Activated T-helper 1 cell treated with Interleukin-2 at 50 U/mL for 16 hours (primary cell): ENCODE measurements around the gene CORO2B.
"Not testable (repeated sequence)": the region's sequence is repeated elsewhere in the genome, so short reads cannot be mapped to it uniquely, and the experiment has no call there.

Experiments
- DNase-seq: peaks from one replicate; pipeline ENCODE4 v3.0.0-alpha.2; 2020; ENCODE audit warnings: low read depth

The CORO2B gene

GRCh38 chr15:68730976-68731897, 152.4 kb downstream of the CORO2B start:
- DNase-seq, result no peak

DNA sequence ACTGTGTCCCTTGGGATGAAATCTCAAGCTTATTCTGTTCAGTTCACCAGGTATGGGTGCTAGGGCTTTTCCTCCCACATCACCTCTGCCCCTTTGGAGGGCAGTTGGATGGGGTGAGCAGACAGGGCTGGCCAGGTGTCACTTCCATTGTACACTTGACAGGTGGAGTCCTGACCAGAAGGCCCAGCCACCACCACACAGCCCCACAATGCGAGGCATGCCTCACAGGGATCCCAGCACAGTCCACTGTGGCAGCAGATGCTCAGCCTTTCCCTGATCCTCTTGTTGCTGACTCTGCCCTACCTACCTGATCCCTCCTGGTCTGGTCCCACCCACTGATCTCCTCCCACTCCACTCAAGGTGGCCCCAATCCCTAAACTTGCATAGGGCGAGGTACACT, 153.7 kb downstream of the CORO2B start:
- no peak for DNase-seq

DNA sequence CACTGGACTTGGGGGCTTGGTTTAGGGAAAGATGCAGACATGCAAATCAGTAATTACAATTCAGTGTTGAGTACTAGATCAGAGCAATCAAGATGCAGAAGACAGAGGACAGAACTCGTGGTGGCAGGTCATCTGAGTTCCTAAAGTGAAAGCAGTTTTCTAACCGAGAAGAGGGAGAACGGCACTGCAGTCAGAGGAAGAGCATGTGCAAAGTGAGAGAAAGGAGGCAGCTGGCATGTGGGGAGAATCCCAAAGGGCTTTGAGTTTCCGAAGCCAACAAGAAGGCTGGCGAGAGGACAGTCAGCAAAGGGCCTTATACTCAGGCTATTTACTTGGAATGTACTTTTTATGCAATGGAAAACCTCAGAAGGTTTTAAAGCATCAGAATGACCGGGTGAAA, 154.9 kb downstream of the CORO2B start:
- no peak for DNase-seq

DNA sequence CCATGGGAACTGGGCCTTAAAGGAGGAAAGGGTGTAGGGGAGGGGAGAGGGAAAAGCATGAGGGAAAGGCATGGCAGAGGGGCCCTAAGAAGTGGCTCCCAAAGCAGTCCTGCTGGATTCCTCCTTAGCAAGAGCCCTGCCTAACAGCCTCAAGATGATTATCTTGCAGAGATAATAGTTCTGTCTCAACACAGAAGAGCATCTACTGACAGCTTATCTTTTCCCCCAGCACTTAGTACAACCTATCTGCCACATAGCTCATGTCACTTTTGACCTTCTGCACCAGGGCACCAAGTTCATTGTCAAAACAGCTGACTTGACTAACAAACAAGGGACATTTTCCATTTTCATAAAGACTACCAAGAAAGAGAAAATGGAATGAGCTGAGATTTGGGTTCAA, 155.6 kb downstream of the CORO2B start:
- DNase-seq, result no peak

DNA sequence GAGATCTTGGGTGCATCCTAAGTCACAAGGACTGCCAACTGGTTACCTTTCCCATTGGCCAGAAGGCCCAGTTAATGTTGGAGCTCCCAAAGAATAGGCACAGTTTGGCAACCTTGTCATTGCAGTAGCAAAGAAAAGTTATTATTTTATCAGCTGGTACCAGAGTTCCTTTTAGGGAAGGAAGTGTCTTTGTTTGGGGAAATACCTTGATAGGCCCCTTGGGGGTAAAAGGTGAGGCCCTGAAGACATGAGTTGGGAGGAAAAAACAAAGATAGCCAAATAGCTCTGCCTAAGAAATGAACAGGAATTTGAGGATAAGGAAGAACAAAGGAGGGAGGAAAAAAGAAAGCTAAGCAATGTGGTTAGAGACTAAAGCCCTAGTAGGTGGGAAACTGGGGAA, 156.1 kb downstream of the CORO2B start:
- no peak for DNase-seq

DNA sequence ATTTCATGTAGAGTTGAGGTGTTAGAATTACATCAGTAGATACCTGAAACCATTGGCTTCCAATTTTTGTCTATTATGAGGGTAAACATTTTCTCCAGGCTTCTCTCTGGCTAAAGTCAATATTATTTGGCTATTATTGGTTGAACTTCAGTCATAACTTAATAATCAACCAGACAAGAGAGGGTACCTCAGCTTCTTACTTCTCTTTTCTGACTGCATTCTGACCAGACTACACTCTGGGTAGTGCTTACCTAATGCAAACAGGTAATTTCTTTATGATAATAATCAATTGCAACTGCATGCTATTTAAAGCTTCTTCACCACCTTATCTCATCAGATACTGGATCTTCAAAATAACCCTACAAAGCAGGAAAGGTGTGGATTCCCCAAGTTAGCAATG, 156.8 kb downstream of the CORO2B start:
- DNase-seq, result no peak

DNA sequence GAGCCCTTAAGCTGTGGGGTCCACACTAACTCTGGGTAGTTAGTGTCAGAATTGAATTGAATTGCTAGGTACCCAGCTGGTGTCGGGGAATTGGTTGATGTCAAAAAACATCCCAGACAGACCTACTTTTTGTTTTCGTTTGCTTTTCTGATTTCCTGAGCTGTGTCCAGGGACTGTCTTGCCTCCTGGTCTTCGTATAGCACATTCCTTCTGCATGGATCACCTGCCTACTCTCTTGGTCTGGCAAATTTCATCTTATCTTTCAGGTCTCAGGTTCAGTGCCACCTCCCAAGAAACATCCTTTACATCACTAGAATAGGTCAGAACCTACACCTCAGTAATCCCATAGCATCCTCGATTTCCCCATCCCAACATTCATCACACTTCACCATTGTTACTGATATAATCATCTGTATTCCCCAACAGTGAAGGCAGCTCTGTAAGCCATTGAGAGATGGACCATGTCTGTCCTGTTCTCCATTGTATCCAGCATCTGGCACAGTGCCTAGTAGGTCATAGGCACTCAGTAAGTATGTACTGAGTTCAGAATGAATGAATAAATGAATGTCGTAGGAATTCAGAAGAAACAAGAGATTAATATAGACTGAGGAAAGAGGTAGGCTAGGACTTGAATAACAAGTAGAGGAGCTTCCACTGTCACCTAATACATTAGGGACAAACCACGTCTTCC, 160.7 kb downstream of the CORO2B start:
- DNase-seq, result no peak

GRCh38 chr15:68743256-68743655, 164.5 kb downstream of the CORO2B start:
- no peak for DNase-seq

DNA sequence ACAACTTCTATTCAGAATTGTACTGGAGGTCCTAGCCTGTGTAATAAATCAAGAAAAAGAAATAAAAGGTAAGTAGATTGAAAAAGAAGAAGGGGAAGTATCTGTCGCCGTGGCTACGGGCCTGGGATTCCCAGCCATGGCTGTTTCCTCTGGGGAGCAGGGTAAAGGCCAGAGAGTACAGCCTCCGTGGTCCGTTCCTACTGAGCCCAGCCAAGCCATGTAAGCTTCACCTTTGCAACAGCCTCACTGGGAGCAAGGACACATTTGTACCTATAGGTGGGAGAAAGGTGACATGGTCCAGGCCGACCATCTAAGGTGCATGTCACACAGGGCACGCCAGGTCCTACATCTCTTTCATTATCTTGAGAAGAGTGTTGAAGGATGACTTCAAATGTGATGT, 170.6 kb downstream of the CORO2B start:
- no peak for DNase-seq

DNA sequence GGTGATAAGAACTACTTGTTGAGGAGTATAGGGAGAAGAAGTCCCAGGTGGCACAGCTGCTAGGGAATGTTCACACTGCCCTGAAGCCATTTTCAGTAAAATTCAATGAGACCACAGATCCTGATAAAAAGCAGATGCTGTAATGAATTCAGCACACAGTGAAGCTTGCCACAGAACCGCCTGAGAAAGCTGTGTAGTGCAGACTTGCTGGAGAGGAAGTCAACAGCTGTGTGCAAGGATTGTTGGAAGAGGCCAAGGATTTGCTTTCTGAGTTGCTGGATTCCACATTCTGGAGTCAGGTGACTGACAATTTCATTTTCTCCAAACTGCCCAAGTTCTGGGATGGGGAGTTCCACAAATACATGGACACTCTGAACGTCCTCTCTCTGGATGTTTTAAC, 171.0 kb downstream of the CORO2B start:
- DNase-seq, result no peak

DNA sequence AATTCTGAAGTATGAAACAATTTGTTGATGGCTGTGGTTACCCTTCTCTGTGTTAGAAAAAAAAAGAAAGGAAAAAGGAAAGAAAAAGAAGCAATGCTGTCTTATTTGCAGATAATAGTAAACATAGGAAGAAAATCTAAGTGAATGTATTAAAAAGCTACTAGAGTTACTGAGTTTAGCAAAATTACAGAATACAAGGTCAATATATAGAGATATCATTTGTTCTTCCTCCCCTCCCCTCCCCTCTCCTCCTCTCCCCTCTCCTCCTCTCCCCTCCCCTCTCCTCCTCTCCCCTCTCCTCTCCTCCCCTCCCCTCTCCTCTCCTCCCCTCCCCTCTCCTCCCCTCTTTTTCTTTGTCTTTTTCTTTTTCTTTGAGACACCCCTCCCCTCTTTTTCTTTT, 172.8 kb downstream of the CORO2B start:
- no peak for DNase-seq

DNA sequence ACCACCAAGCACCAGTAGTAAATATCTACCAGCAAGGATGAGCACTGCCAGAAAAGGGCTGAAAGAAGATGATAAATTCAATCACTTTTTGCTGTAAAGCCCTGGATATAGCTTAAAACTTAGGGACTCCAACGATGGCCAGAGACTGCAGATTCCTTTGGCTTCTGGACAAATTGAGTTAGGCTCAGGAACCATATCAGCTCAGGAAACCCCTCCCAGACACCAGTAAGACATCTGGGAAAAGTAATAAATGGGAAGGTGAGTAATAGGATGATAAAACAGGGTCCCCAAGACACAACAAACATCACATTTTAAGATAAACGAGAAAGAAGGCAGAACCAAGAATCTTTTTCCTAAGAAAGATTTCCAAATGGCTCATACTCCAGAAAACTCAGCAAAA, 176.9 kb downstream of the CORO2B start:
- DNase-seq, result no peak

DNA sequence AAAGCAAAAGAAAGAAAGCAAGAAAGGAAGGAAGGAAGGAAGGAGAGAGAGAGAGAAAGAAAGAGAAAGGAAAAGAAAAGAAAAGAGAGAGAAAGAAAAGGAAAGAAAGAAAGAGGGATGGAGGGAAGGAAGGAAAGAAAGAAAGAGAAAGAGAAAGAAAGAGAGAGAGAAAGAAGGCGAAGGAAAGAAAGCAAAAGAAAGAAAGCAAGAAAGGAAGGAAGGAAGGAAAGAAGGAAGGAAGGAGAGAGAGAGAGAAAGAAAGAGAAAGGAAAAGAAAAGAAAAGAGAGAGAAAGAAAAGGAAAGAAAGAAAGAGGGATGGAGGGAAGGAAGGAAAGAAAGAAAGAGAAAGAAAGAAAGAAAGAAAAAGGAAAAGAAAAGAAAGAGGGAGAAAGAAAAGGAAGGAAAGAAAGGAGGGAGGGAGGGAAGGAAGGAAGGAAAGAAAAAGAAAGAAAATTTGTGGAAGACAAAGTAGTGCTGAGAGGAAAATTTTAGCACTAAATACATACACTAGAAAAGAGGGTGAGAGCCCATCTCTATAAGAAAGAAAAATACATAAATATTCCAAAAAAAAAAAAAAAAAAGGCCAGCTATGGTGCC, 181.3 kb downstream of the CORO2B start:
- DNase-seq, result not testable (repeated sequence)

- DNase-seq, result no peak
Measured at GRCh38 chr15:68763063-68763462, 184.3 kb downstream of the CORO2B start.

- no peak for DNase-seq
Measured at GRCh38 chr15:68764090-68764489, 185.3 kb downstream of the CORO2B start.

DNA sequence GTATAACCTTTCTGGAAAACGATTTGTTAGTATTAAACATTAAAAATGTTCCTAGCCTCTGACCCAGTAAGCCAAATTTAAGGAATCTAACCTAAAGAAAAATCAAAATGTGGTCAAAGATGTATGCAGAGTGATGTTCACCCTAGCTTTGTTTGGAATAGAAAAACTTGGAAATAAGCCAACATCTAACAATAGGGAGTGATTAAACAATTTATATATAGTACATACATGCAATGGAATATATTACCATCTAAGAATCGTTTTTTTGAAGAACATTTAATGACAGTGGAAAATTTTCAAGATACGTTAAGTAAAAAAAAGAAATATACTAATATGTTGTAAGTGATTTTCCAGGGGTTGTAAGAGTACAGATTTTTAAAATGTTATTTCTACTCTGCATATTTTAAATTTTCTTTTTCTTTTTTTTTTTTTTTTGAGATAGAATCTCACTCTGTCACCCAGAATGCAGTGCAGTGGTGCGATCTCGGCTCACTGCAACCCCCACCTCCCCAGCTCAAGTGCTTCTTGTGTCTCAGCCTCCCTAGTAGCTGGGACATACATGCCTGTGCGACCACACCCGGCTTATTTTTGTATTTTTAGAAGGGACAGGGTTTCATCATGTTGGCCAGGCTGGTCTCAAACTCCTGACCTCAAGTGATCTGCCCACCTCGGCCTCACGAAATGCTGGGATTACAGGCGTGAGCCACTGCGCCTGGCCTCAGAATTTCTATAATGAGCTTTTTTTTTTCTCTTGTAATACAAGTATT, 187.0 kb downstream of the CORO2B start:
- no peak for DNase-seq

DNA sequence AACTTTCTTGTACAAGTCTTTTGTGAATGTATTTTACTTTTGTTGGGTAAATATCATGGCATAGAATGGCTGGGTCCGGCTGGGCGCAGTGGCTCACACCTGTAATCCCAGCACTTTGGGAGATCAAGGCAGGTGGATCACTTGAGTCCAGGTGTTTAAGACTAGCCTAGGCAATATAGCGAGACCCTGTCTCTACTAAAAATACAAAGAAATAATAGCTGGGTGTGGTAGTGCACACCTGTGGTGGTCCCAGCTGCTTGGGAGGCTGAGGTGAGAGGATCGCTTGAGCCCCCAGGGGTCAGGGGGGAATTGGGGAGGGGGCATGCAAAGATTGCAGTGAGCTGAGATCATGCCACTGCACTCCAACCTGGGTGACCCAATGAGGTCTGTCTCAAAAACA, 189.0 kb downstream of the CORO2B start:
- no peak for DNase-seq

- DNase-seq, result no peak
Measured at GRCh38 chr15:68768321-68768720, 189.5 kb downstream of the CORO2B start.

DNA sequence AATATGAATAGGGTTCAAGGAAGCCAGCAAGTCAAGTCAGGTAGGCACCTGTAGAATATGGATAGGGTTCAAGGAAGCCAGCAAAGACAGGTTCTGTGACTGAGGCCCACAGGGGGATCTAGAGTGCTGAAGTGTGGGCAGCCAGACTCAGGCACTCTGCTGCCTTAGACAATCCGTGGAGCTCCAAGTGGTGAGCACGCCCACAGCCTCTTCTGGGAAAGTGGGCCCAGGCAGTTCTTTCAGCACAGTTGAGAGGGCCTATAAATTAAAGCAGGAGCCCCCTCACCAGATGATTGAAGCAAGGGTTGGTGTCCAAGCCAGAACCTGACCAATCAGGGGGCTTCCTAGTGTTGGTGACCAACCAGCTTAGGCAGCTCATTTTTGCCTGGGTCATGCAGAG, 190.9 kb downstream of the CORO2B start:
- DNase-seq, result no peak

DNA sequence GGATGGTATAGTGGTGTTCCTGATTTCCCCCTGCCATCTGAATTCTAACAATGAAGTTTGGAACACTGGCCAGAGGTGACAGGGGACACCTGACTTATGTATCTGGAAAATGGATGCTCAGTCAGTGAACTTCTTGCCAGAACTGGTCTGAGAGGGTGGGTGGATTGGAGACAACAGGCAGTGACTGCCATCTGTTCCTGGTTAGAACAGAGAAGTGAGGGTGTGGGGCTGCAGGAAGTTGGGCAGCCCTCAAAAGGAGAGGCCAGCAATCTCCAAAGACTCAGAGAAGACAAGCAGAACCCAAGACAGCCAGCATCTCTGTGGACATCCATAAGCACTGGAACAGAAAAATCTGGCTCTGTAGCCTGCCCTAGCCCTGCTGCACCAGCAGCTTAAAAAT, 191.4 kb downstream of the CORO2B start:
- no peak for DNase-seq

DNA sequence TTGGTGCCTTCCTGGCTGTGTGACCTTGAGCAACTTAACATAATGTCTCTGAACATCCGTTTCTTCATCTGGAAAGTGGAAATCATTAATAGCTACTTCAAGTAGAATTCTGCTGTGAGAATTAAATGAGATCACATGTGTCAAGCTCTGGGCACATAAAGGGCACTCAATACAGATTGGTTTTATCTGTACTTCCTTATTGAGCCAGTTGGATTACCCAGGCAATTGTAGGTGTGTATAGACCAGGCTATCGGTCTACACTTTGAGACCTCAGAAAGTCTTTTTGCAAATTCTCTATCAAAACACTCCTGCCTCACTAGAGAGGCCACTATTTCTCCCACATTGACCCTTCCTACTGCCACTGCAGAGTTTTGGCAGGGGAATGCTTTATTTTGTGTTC, 194.2 kb downstream of the CORO2B start:
- no peak for DNase-seq

GRCh38 chr15:68774120-68774519, 195.3 kb downstream of the CORO2B start:
- no peak for DNase-seq
